A673 (cell line): ENCODE results near the gene DIRAS1.

ENCODE experiments used
- CTCF ChIP-seq: fragments of 300-800, 200-600 bp; sonication (generic); conservative IDR thresholded peaks from 2 replicates; pipeline ENCODE4 v1.5.1; 2017; ENCODE audit warnings: low read depth, mild to moderate bottlenecking, antibody characterized with exemption, low read length, moderate library complexity, mixed read lengths
- EZH2 ChIP-seq: fragments of 200-600 bp; sonication (generic); IDR thresholded peaks from 2 replicates; pipeline ENCODE4 v1.6.1; 2017; ENCODE audit warnings: borderline replicate concordance, low read depth, mild to moderate bottlenecking, mixed read lengths, antibody characterized with exemption, low read length; ENCODE audit not compliant: poor library complexity, severe bottlenecking

GRCh38 chr19:2729943-2730818 lies 9.0 kb upstream of the DIRAS1 start:
- no peak for TF ChIP-seq CTCF
- TF ChIP-seq EZH2, result no peak
